NCI-H510A (cell line): ENCODE data around the gene HADHA.

ENCODE experiments used
- DNase-seq: peaks from one replicate; lab custom pipeline; 2025; lab: John Stamatoyannopoulos, UW

The HADHA gene

GRCh38 chr2:26191316-26192159, 52.9 kb downstream of the HADHA start:
- no peak for DNase-seq

- DNase-seq, result no peak
Observed at GRCh38 chr2:26190369-26190768, 54.1 kb downstream of the HADHA start.

DNA sequence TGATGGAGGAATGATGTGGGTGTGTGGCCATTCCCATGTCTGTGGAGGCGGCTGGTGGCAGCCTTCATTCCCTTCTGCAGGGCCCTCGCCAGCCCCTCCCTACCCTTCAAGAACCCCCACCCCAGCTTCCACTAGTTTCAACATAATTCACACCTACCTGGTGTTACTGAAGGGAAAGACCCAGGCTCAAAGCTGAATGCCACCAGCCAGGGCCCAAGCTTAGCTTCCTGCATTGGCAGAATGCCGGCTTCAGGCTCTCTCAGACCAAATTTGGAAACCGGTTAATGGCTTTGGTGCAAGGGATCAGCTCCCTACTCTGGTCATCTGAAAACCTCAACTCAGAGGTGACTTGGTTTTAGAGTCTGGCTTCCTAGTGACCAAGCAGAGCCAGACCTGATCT, 54.7 kb downstream of the HADHA start:
- no peak for DNase-seq

GRCh38 chr2:26189123-26189522, 55.3 kb downstream of the HADHA start:
- DNase-seq, result no peak

DNA sequence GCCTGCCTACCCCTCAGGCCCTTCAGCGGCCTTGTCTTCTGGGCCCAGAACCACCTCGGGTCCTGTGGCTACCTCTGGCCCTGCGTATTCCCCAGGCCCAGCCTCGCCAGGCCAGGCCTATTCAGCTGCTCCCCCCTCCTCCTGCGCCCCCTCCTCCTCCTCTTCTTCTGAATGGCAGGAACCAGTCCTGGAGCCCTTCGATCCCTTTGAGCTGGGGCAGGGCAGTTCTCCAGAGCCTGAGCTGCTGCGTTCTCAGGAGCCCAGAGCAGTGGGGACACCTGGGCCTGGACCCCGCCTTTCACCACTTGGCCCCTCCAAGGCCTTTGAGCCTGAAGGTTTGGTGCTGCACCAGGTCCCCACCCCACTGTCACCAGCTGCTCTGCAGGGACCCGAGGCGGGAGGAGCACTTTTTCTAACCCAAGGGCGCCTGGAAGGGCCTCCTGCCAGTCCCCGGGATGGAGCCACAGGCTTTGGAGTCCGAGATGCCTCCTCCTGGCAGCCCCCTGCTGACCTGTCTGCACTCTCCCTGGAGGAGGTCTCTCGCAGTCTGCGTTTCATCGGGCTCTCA, 56.8 kb downstream of the HADHA start:
- DNase-seq, result no peak

DNA sequence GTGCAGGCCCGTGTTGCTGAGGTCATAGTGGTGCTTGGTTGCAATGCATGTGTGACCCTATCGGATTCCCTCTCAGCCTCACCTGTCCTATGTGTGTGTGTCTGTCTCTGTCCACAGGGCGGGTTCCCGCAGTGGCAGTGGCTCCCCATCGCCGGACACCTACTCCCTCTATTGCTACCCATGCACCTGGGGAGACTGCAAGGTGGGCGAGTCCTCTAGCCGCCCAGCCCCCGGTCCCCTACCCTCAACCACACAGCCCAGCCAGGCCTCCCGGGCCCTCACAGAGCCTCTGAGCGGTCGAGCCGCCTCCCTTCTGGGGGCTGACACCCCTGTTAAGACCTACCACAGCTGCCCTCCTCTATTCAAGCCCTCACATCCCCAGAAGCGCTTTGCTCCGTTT, 57.3 kb downstream of the HADHA start:
- DNase-seq, result no peak

DNA sequence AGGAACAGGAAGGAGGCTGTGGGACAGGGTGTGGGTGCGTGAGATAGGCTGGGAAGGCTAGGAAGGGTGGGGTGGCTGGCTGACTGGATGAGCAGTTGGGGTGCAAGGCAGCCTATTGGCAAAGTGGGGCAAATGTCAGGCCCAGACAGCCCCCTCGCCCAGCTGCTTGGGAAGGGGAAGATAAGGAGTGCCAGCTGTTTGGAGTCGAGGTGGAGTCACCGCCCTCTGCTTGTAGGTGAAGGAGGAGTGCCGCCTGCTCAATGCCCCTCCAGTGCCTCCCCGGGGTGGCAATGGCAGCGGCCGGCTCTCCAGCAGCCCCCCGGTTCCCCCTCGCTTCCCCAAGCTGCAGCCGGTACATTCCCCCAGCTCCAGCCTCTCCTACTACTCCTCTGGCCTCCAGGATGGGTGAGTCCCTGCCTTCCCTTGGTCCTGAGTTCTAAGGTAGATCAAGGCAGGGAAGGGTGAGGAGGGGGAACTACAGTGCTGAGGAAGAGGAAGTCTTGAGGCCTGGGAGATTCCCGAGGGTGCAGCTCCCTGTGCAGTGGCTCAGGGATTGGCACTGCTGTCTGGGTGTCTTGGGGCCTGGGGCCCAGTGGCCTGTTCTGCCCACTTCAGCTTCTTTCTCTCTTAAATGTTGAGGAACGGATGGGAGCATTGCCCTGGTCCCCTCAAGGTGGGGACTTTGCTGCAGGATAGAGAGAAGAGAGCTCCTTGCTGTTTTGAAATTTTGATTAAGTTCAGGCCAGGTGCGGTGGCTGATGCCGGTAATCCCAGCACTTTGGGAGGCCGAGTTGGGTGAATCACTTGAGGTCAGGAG, 58.3 kb downstream of the HADHA start:
- DNase-seq, result no peak

DNA sequence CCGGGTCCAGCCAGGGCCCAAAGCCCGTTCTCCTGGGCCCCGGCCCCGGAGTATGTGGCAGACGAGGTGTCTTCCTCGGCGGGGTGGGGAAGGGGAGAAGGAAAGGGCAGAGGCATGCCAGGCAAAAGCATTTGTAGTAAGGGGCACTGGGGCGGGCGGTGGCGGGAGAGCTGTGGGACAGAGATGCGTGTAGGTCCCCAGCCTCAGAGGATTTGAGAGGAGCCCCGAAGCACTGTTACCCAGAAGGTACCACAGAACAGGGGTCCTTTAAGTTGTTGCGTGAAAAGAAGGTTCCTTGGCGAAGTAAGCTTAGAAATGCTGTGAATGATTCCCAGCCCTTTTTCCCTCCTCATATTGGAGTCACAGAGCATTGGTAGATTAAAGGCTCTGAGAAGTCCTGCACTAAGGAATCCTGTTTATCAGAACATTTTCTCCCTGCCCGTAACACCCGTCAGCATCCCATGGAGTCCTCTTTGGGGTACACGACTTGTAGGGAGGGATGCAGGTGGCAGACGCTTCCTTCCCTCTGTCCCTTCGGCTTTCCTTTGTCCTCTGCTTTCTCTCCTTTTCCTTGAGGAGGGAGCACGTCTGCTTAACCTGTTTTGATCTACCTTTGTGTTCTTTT, 59.0 kb downstream of the HADHA start:
- DNase-seq, result no peak

DNA sequence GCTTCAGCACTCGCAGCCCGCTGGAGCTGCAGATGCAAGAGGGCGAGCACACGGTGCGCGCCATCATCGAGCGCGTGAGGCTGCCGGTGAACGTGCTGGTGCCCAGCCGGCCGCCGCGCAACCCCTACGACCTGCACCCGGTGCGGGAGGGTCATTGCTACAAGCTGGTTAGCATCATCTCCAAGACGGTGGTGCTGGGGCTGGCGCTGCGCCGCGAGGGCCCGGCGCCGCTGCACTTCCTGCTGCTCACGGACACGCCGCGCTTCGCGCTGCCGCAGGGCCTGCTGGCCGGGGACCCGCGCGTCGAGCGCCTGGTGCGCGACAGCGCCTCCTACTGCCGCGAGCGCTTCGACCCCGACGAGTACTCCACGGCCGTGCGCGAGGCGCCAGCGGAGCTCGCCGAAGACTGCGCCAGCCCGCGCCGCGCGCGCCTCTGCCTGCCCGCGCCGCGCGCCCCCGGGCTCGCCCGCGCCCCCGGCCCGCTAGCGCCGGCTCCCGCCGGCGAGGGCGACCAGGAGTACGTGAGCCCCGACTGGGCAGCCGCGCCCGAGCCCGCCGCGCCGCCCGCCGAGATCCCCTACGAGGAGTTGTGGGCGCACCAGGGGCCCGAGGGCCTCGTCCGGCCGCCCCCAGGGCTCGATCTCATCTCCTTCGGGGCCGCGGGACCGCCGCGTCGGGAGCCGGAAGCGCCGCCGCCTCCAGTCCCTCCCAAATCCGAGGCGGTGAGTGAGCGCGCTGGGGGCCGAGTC, 59.7 kb downstream of the HADHA start:
- DNase-seq, result no peak

GRCh38 chr2:26184121-26184520, 60.3 kb downstream of the HADHA start:
- no peak for DNase-seq

GRCh38 chr2:26182887-26183630, 61.4 kb downstream of the HADHA start:
- no peak for DNase-seq

- no peak for DNase-seq
Observed at GRCh38 chr2:26182441-26182840, 62.0 kb downstream of the HADHA start.

DNA sequence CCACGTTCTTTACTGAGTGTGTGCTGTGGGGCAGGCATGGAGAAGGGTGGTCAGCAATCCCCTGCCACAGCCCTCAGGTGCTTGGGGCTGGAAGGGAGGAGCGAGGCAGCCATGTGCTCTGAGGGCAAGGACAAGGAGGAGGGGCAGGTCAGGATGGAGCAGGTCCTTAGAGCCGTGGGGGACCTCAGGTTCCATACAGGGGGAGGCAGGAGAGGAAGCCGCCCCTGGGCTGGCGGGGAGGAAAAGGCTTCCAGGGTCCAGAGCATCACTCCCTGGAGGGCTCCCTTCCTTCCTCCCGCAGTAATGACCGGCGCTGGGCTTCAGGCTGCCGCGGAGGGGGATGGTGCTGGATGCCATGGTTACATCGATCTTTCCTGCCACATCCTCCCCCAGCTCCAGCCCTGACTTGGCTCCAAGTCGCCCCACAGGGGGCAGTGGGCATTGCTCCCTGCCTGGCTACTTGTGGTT, 65.0 kb downstream of the HADHA start:
- no peak for DNase-seq

- DNase-seq, result peak; percentile 56
Observed at GRCh38 chr2:26178746-26179436, 65.5 kb downstream of the HADHA start.

DNA sequence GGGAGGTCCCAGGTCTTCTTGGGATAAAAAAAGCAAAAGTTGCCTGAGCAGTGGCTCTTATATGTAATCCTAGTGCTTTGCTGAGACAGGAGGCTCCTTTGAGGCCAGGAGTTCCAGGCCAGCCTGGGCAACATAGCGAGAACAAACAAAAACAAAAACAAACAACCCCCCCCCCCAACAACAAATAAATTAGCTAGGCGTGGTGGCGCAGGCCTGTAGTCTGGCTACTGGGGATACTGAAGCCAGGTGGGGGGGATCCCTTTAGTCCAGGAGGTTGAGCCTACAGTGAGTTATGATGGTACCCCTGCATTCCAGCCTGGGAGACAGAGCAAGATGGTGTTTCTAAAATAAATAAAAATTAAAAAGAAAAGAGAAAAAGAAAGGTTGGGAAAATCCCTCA, 66.2 kb downstream of the HADHA start:
- no peak for DNase-seq

DNA sequence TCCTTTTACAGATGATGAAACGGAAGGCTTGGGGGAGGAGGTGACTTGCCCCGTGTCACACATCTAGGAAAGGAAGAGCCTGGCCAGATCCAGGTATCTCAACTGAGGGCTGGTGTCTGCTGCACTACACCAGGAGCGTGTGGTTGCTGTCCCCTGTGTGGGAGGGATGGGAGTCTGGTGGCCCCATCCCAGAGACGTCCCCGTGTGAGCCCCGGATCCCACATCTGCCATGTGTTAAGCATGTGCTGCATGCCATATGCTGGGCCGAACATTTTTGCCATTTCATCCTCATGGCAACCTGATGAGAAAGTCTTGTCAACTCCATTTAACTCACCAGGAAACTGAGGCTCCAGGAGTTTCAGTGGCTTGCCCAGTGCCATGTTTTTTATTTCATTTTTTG, 67.3 kb downstream of the HADHA start:
- DNase-seq, result no peak

DNA sequence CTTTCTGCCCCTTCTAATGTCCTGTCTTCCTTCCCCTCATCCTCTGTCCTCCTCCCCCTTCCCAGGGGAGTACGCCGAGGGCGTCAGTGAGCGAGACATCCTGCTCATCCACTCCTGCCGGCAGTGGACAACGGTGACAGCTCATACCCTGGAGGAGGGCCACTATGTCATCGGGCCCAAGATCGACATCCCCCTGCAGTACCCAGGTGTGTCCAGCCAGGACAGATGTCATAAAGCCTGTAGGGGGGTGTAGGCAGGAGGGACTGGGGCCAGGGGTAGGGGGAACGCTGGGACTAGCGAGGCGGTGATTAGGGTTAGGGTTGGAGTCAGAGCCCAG, 68.2 kb downstream of the HADHA start:
- no peak for DNase-seq

GRCh38 chr2:26175466-26176278, 68.8 kb downstream of the HADHA start:
- DNase-seq, result no peak

DNA sequence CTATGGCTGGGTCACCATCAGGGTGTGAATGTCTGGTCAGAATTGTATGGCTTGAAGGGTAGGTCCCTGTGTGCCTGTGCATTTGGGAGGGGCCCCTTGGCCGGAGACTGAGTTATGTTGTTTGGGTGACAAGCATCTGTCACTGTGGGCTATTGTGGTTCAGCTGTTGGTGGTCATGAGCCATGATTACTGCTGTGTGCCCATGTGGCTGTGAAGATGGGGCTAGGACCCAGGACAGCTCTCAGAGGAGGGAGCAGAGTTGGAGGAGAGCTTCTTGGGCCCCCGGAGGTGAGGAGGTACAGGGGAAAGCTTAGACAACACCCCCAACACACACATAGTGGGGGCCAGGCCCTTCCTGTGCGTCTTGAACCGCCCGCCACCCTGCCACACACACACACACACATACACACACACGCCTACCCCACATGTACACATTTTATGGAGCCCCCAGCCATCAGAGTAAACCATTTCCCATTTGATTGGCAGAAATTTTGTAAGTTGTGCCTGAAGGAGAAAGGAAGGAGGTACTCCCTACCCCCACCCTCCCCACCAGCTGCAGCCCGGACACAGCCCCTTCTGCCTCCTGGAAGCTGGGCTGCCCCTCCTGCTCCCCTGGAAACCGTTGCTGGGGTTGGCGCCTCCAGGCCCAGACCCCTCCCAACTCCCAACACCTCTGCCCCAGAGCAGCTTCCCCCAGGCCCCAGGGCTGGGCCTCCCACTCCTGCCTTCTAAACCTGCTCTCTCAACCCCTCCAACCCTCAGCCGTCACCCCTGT, 69.6 kb downstream of the HADHA start:
- no peak for DNase-seq
